IPS DF 19.7 (cell line): ENCODE results near the gene VIPR1.
"Not testable (repeated sequence)": the region's sequence is repeated elsewhere in the genome, so short reads cannot be mapped to it uniquely, and the experiment has no call there.

Source experiments
- DNase-seq: peaks from one replicate; pipeline ENCODE4 v3.0.0-alpha.2; 2013; ENCODE audit warnings: low read depth, low spot score

VIPR1 gene

GRCh38 chr3:42575137-42575741, 72.8 kb downstream of the VIPR1 start:
- no peak for DNase-seq

- DNase-seq = no peak
Observed at GRCh38 chr3:42578054-42578453, 75.6 kb downstream of the VIPR1 start.

- not testable (repeated sequence) for DNase-seq
Observed at GRCh38 chr3:42579346-42579745, 76.9 kb downstream of the VIPR1 start.

GRCh38 chr3:42581400-42581708, 78.9 kb downstream of the VIPR1 start:
- no peak for DNase-seq

GRCh38 chr3:42581709-42582473, 79.4 kb downstream of the VIPR1 start, which contains the start of gene SEC22C:
SEC22C (minus strand) TSS chr3:42581967; CDS start chr3:42569046, 12,921 bp downstream.
- no peak for DNase-seq

DNA sequence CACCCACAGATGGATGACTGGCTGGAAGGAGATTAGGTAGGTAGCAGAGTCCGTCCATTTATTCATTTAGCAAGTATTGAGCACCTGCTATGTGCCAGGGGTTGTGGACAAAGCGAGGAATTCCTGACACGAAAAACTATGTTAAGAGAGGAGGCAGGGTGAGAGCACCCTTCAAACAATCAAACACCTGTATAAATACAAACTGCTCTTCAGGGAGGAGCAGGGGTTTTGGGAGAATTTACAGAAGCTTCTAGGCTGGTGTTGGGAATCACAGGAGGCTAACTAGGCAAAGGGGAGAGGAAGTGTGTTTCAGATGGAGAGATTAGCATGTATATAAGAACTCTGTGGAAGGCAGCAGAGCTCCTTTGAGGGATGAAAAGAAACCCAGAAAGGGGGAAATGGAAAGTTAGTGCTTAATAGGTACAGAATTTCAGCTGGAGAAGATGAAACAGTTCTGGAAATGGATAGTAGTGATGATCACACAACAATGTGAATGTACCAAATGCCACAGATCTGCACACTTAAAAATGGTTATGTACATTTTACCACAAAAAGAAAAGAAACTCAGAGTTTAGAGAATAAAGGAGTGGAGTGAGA, 80.1 kb downstream of the VIPR1 start:
- no peak for DNase-seq
